Measurements from ENCODE around the gene ZNF575.

The ZNF575 gene

GRCh38 chr19:43532962-43533545, at the start of gene ZNF575 (continued):
- TF ChIP-seq OSR2 (tag by site-specific recombination; IDR thresholded peaks at IDR 0.05) (peak; percentile 75), ZNF148 (tag by site-specific recombination; IDR thresholded peaks at IDR 0.05; ENCODE audit: borderline replicate concordance) (no peak), REST (tag by site-specific recombination; IDR thresholded peaks at IDR 0.05) (no peak), ZNF433 (tag by site-specific recombination; IDR thresholded peaks at IDR 0.05; ENCODE audit: low read depth) (no peak), ZNF707 (tag by site-specific recombination; IDR thresholded peaks at IDR 0.05) (no peak), RBAK (tag by site-specific recombination; IDR thresholded peaks at IDR 0.05) (no peak), ZNF777 (tag by site-specific recombination; IDR thresholded peaks at IDR 0.05; ENCODE audit: borderline replicate concordance) (peak; percentile 15; the same call in 1 of the 2 replicates), MEIS1 (CRISPR knock-in tag; IDR thresholded peaks at IDR 0.05; ENCODE audit: borderline replicate concordance) (no peak), ZNF324 (tag by site-specific recombination; IDR thresholded peaks at IDR 0.05) (peak; percentile 48; the same call in 1 of the 2 replicates), ZNF184 (tag by site-specific recombination; IDR thresholded peaks at IDR 0.05) (no peak), ZNF366 (tag by site-specific recombination; conservative IDR thresholded peaks at IDR 0.05) (peak; percentile 91), GFI1B (tag by site-specific recombination; IDR thresholded peaks at IDR 0.05) (peak; percentile 57; the same call in 1 of the 2 replicates), TCF7L2 (IDR thresholded peaks at IDR 0.05; ENCODE audit: borderline replicate concordance, low read depth, low read length) (no peak), GLI2 (tag by site-specific recombination; IDR thresholded peaks at IDR 0.05; ENCODE audit: borderline replicate concordance, low read depth) (no peak), FEZF1 (tag by site-specific recombination; IDR thresholded peaks at IDR 0.05) (no peak), ZNF555 (tag by site-specific recombination; conservative IDR thresholded peaks at IDR 0.05) (no peak), ZFP37 (tag by site-specific recombination; IDR thresholded peaks at IDR 0.05) (no peak), ZNF221 (tag by site-specific recombination; IDR thresholded peaks at IDR 0.05; ENCODE audit: borderline replicate concordance) (0 out of 2 replicates have a peak, but pooled peaks have one; percentile 50), PBX3 (CRISPR knock-in tag; IDR thresholded peaks at IDR 0.05) (no peak), KLF16 (tag by site-specific recombination; IDR thresholded peaks at IDR 0.05) (peak; percentile 87), ZNF362 (tag by site-specific recombination; IDR thresholded peaks at IDR 0.05) (no peak), ZNF501 (tag by site-specific recombination; IDR thresholded peaks at IDR 0.05) (no peak), ZNF157 (tag by site-specific recombination; IDR thresholded peaks at IDR 0.05) (no peak), ZNF561 (tag by site-specific recombination; IDR thresholded peaks at IDR 0.05; ENCODE audit: borderline replicate concordance) (peak; percentile 92), ZNF394 (tag by site-specific recombination; IDR thresholded peaks at IDR 0.05; ENCODE audit: borderline replicate concordance) (0 out of 2 replicates have a peak, but pooled peaks have one; percentile 10), KLF1 (tag by site-specific recombination; IDR thresholded peaks at IDR 0.05) (no peak; the same call in 1 of the 2 replicates), ZEB2 (tag by site-specific recombination; IDR thresholded peaks at IDR 0.05) (no peak), ZNF830 (tag by site-specific recombination; IDR thresholded peaks at IDR 0.05; ENCODE audit: low read depth) (no peak), ZNF24 (tag by site-specific recombination; IDR thresholded peaks at IDR 0.05) (no peak), ZNF354C (tag by site-specific recombination; IDR thresholded peaks at IDR 0.05; ENCODE audit: borderline replicate concordance, low read depth) (no peak), ZNF16 (tag by site-specific recombination; IDR thresholded peaks at IDR 0.05; ENCODE audit: low read depth) (no peak), ZSCAN16 (tag by site-specific recombination; IDR thresholded peaks at IDR 0.05) (no peak)

Data from HEK293 (cell line).